OCI-LY7 (cell line): ENCODE measurements around the gene CACNG3. TPM values are rescaled to one million over a fixed set of nuclear protein-coding genes. Genes with fewer than 3 reads are reported as not detected.

Experiments used
- BruUV-seq: library from RNA; stranded (reverse); fragments of 400-500 nt; replicated peaks from 2 replicates; lab custom pipeline; 2021; lab: Mats Ljungman, UMichigan
- CTCF ChIA-PET: fragments of 300-600 bp; sonication (Branson Sonifier 250); formaldehyde crosslinking; loops from one replicate; lab custom pipeline; 2022; ENCODE audit warnings: antibody characterized with exemption; ENCODE audit not compliant: unreplicated experiment; lab: Charles Lee
- POLR2A ChIA-PET: fragments of 300-600 bp; sonication (Branson Sonifier 250); formaldehyde crosslinking; loops from one replicate; lab custom pipeline; 2022; ENCODE audit warnings: antibody characterized with exemption; lab: Charles Lee
- DNase-seq: peaks from one replicate; pipeline ENCODE4 v3.0.0-alpha.2; 2015; ENCODE audit warnings: low spot score
- H2AFZ ChIP-seq: fragments of 200-600 bp; sonication (generic), shearing (Covaris generic); 2 replicates; pipeline ENCODE4 v1.6.1; 2014; ENCODE audit warnings: mild to moderate bottlenecking, antibody characterized with exemption, low read length, moderate library complexity
- H3K27ac ChIP-seq: fragments of 200-600 bp; sonication (generic); 2 replicates; pipeline ENCODE4 v1.5.1; 2014; ENCODE audit warnings: mixed run types, low read depth, mild to moderate bottlenecking, moderate library complexity, low read length, inconsistent platforms; ENCODE audit not compliant: poor library complexity, severe bottlenecking
- H3K36me3 ChIP-seq: fragments of 200-600 bp; sonication (generic); 2 replicates; pipeline ENCODE4 v1.6.1; 2014; ENCODE audit warnings: mild to moderate bottlenecking, antibody characterized with exemption, low read length, moderate library complexity, mixed read lengths; ENCODE audit not compliant: insufficient read depth
- H3K4me1 ChIP-seq: fragments of 200-600 bp; sonication (generic); 2 replicates; pipeline ENCODE4 v1.5.1; 2014; ENCODE audit warnings: mild to moderate bottlenecking, low read length; ENCODE audit not compliant: insufficient read depth, poor library complexity, severe bottlenecking
- H3K4me2 ChIP-seq: fragments of 200-600 bp; sonication (generic); 2 replicates; pipeline ENCODE4 v1.6.1; 2014; ENCODE audit warnings: mild to moderate bottlenecking, low read length
- H3K4me3 ChIP-seq: fragments of 200-600 bp; sonication (generic); 2 replicates; pipeline ENCODE4 v1.5.1; 2014; ENCODE audit warnings: mild to moderate bottlenecking, low read depth, low read length; ENCODE audit not compliant: poor library complexity, severe bottlenecking
- H3K79me2 ChIP-seq: fragments of 200-600 bp; sonication (generic); 2 replicates; pipeline ENCODE4 v1.6.1; 2016; ENCODE audit warnings: low read depth, mild to moderate bottlenecking, low read length, moderate library complexity, mixed read lengths; ENCODE audit not compliant: insufficient read depth
- H3K9me2 ChIP-seq: fragments of 200-600 bp; sonication (generic); 2 replicates; pipeline ENCODE4 v1.6.1; 2016; ENCODE audit warnings: mild to moderate bottlenecking, low read length, mixed read lengths; ENCODE audit not compliant: insufficient read depth
- H3K9me3 ChIP-seq: fragments of 200-600 bp; sonication (generic); 2 replicates; pipeline ENCODE4 v1.6.1; 2014; ENCODE audit warnings: mild to moderate bottlenecking, mixed run types, low read length, mixed read lengths
- H4K20me1 ChIP-seq: fragments of 200-600 bp; sonication (generic); 2 replicates; pipeline ENCODE4 v1.6.1; 2014; ENCODE audit warnings: mild to moderate bottlenecking, antibody characterized with exemption, low read length, moderate library complexity, mixed read lengths; ENCODE audit not compliant: insufficient read depth
- CTCF ChIP-seq: fragments of 200-600 bp; sonication (generic); conservative IDR thresholded peaks from 2 replicates; pipeline ENCODE4 v1.5.1; 2014; ENCODE audit warnings: mild to moderate bottlenecking, antibody characterized with exemption, low read length, moderate library complexity, mixed read lengths
- EZH2phosphoT487 ChIP-seq: fragments of 200-600 bp; sonication (generic); IDR thresholded peaks from 2 replicates; pipeline ENCODE4 v1.6.1; 2018; ENCODE audit warnings: low read depth, borderline replicate concordance, mild to moderate bottlenecking, mixed run types, antibody characterized with exemption, low read length, moderate library complexity, mixed read lengths
- intact Hi-C: fragments of 100-400 bp; cut with micrococcal nuclease; formaldehyde crosslinking; loops from one replicate; pipeline ENCODE4 v1.10.0; 2022; ENCODE audit not compliant: unreplicated experiment
- total RNA-seq, 2 experiments: library from RNA; depleted of rRNA in 1 of 2; stranded (reverse); fragments of >200 nt in 1 of 2; shearing (Covaris generic) in 1 of 2; gene quantifications; 2 replicates each; pipeline ENCODE4 v1.2.3, GENCODE V29; 2014 to 2022

The CACNG3 gene
- total RNA-seq, 2 experiments from 2014 or later = 0.06 TPM; not detected in 1

GRCh38 chr16:24319126-24319814 lies 63.1 kb downstream of the CACNG3 start:
- no TSS peak for BruUV-seq
- CTCF ChIA-PET = no interaction called here
- no peak overlapping the region for H3K4me2 ChIP-seq

GRCh38 chr16:24322106-24322505 lies 66.0 kb downstream of the CACNG3 start:
- H2AFZ ChIP-seq = no peak overlapping the region
- no peak overlapping the region for H3K4me3 ChIP-seq
- H3K4me2 ChIP-seq = no peak overlapping the region
- H3K9me3 ChIP-seq = no peaks in the 10 kb centered on the region
- H3K79me2 ChIP-seq = no peaks in the 10 kb centered on the region
- no peaks in the 10 kb centered on the region for H3K36me3 ChIP-seq
- no peaks in the 10 kb centered on the region for H3K4me1 ChIP-seq
- POLR2A ChIA-PET = no interaction called here
- no peaks in the 10 kb centered on the region for H4K20me1 ChIP-seq
- no TSS peak for BruUV-seq
- no peaks in the 10 kb centered on the region for H3K9me2 ChIP-seq
- CTCF ChIA-PET = no interaction called here
- no peak for DNase-seq
- no peak overlapping the region for H3K27ac ChIP-seq
- TF ChIP-seq EZH2phosphoT487 (no peak), CTCF (no peak)
- intact Hi-C loops = no loop called here

More at GRCh38 chr16:24319126-24319814, 63.1 kb downstream of the CACNG3 start:
- intact Hi-C loops = no loop called here
- H3K9me2 ChIP-seq = no peaks in the 10 kb centered on the region
- no peaks in the 10 kb centered on the region for H3K79me2 ChIP-seq
- no peak for DNase-seq
- no peak overlapping the region for H2AFZ ChIP-seq
- H3K9me3 ChIP-seq = no peaks in the 10 kb centered on the region
- TF ChIP-seq EZH2phosphoT487 (no peak), CTCF (no peak)
- H3K27ac ChIP-seq = no peak overlapping the region
- H3K36me3 ChIP-seq = no peaks in the 10 kb centered on the region
- no peak overlapping the region for H3K4me3 ChIP-seq
- POLR2A ChIA-PET = no interaction called here
- no peaks in the 10 kb centered on the region for H4K20me1 ChIP-seq
- H3K4me1 ChIP-seq = no peaks in the 10 kb centered on the region

- Histone ChIP-seq H3K4me2 (no peak overlapping the region), H3K4me3 (no peak overlapping the region), H3K27ac (no peak overlapping the region), H3K4me1 (no peaks in the 10 kb centered on the region), H3K9me2 (no peaks in the 10 kb centered on the region), H3K79me2 (no peaks in the 10 kb centered on the region), H3K9me3 (no peaks in the 10 kb centered on the region), H4K20me1 (no peaks in the 10 kb centered on the region), H3K36me3 (no peaks in the 10 kb centered on the region), H2AFZ (no peak overlapping the region)
- BruUV-seq = no TSS peak
- no peak for DNase-seq
- ChIA-PET CTCF (no interaction called here), POLR2A (no interaction called here)
- intact Hi-C loops = no loop called here
- TF ChIP-seq CTCF (no peak), EZH2phosphoT487 (no peak)
Observed at GRCh38 chr16:24324421-24324820, 68.3 kb downstream of the CACNG3 start.
